Sigmoid colon (tissue), 7 donors: ENCODE data around the gene CCDC178. TPM values are rescaled to one million over a fixed set of nuclear protein-coding genes. Genes with fewer than 3 reads are reported as not detected.

Experiments used
- DNase-seq: peaks from one replicate; pipeline ENCODE4 v3.0.0-alpha.2; 2019
- H3K27ac ChIP-seq, 4 donors: fragments of 200-600 bp; sonication (generic); one replicate each; pipeline ENCODE4 v1.5.1; 2016 to 2019; ENCODE audit warnings: mild to moderate bottlenecking in 1 of 4
- H3K27me3 ChIP-seq, 3 donors: fragments of 200-600 bp; sonication (generic); one replicate each; pipeline ENCODE4 v1.5.1; 2019; ENCODE audit warnings: mild to moderate bottlenecking in 1 of 3
- H3K36me3 ChIP-seq, 4 donors: fragments of 200-600 bp; sonication (generic); one replicate each; pipeline ENCODE4 v1.5.1; 2016 to 2019
- H3K4me1 ChIP-seq, 4 donors: fragments of 200-600 bp; sonication (generic); one replicate each; pipeline ENCODE4 v1.5.1; 2017 to 2019
- H3K4me3 ChIP-seq, 4 donors: fragments of 200-600 bp; sonication (generic); one replicate each; pipeline ENCODE4 v1.5.1; 2017 to 2019; ENCODE audit warnings: mild to moderate bottlenecking in 2 of 4, moderate library complexity in 1 of 4
- H3K9me3 ChIP-seq, 4 donors: fragments of 200-600 bp in 3 of 4; sonication (generic) in 3 of 4; one replicate each; pipeline versions ENCODE4 v1.5.1 to v1.6.1; 2013 to 2019
- CTCF ChIP-seq, 4 experiments: fragments of 450-650 bp in 3 of 4; fragments of 200-600 bp in 1 of 4; IDR thresholded peaks; one replicate each; pipeline ENCODE4 v1.5.1; 2016 to 2019; ENCODE audit warnings: antibody characterized with exemption in 4 of 4, mild to moderate bottlenecking in 3 of 4, moderate library complexity in 2 of 4
- EP300 ChIP-seq, 4 donors: sonication (generic); formaldehyde crosslinking; IDR thresholded peaks; one replicate each; pipeline ENCODE4 v1.6.1; 2017; ENCODE audit warnings: antibody characterized with exemption in 4 of 4
- POLR2A ChIP-seq, 2 donors: fragments of 450-650 bp; IDR thresholded peaks; one replicate each; pipeline ENCODE4 v1.6.1; 2016; ENCODE audit warnings: antibody characterized with exemption in 2 of 2, mild to moderate bottlenecking in 2 of 2, moderate library complexity in 2 of 2
- POLR2AphosphoS5 ChIP-seq, 4 donors: sonication (generic); formaldehyde crosslinking; IDR thresholded peaks; one replicate each; pipeline ENCODE4 v1.6.1; 2017; ENCODE audit warnings: antibody characterized with exemption in 4 of 4
- WGBS, 2 donors: extraction: QIAGEN DNeasy Blood & Tissue Kit; methylation state at CpG; one replicate each; pipeline ENCODE4 v1.1.7; 2013; 5-methylcytosine and 5-hydroxymethylcytosine counted together
- intact Hi-C: fragments of 100-400 bp; cut with DNase I; formaldehyde crosslinking; loops from one replicate; pipeline ENCODE4 v1.15.1; 2023
- polyA plus RNA-seq, 3 donors: library from polyadenylated mRNA; stranded (reverse); fragments of 200-250 nt; gene quantifications; one replicate each; pipeline ENCODE4 v1.2.3, GENCODE V29; 2013
- total RNA-seq, 4 donors: library from RNA; depleted of rRNA; stranded (reverse); fragments of >200 nt; gene quantifications; one replicate each; pipeline ENCODE4 v1.1.0, GENCODE V29; 2016
- donor health status: healthy with polysubstance abuse.
- donor health status: Bipolar disorder and iron deficiency.
- donor health status: healthy.

The CCDC178 gene
- total and polyA plus RNA-seq, 7 donors: under 0.01 to 1.7 (median 0.66) TPM; not detected in 2

- H3K4me1 ChIP-seq: no peaks in the 10 kb centered on the region
- intact Hi-C loops: no loop called here
- no peak overlapping the region for H3K27ac ChIP-seq
- H3K9me3 ChIP-seq: no peaks in the 10 kb centered on the region
- DNase-seq: no peak
- H3K36me3 ChIP-seq: no peaks in the 10 kb centered on the region
- H3K4me3 ChIP-seq: no peak overlapping the region
- WGBS, 2 donors: 73 to 81% methylated on average over 2 of the region's 2 CpGs
- TF ChIP-seq POLR2A (IDR thresholded peaks at IDR 0.05) (no peak), POLR2AphosphoS5 (IDR thresholded peaks at IDR 0.05) (no peak), EP300 (IDR thresholded peaks at IDR 0.05) (no peak), CTCF (IDR thresholded peaks at IDR 0.05) (no peak)
- H3K27me3 ChIP-seq: no peaks in the 10 kb centered on the region
These were observed 228.2 kb downstream of the CCDC178 start for GRCh38 chr18:33212363-33212762.

GRCh38 chr18:33210575-33211189 lies 229.8 kb downstream of the CCDC178 start:
- 24 to 34% methylated on average over 6 of the region's 6 CpGs for WGBS, 2 donors
- TF ChIP-seq POLR2A (IDR thresholded peaks at IDR 0.05) (no peak), CTCF (IDR thresholded peaks at IDR 0.05) (no peak), POLR2AphosphoS5 (IDR thresholded peaks at IDR 0.05) (no peak), EP300 (IDR thresholded peaks at IDR 0.05) (no peak)
- intact Hi-C loops: no loop called here
- Histone ChIP-seq H3K4me1 (no peaks in the 10 kb centered on the region), H3K27me3 (no peaks in the 10 kb centered on the region), H3K36me3 (no peaks in the 10 kb centered on the region), H3K27ac (no peak overlapping the region), H3K9me3 (no peaks in the 10 kb centered on the region), H3K4me3 (no peak overlapping the region)
- no peak for DNase-seq

- Histone ChIP-seq H3K4me3 (no peak overlapping the region), H3K9me3 (no peaks in the 10 kb centered on the region), H3K36me3 (no peaks in the 10 kb centered on the region), H3K4me1 (no peaks in the 10 kb centered on the region), H3K27ac (no peak overlapping the region), H3K27me3 (no peaks in the 10 kb centered on the region)
- no peak for TF ChIP-seq POLR2AphosphoS5 (IDR thresholded peaks at IDR 0.05)
- WGBS, 2 donors: 76 to 93% methylated on average over 1 of the region's 1 CpG
- DNase-seq: no peak
- intact Hi-C loops: no loop called here
These were observed 234.7 kb downstream of the CCDC178 start for GRCh38 chr18:33205777-33206176.

- Histone ChIP-seq H3K27ac (no peak overlapping the region), H3K27me3 (no peaks in the 10 kb centered on the region), H3K4me3 (no peak overlapping the region), H3K4me1 (no peaks in the 10 kb centered on the region), H3K36me3 (no peaks in the 10 kb centered on the region), H3K9me3 (no peaks in the 10 kb centered on the region)
- intact Hi-C loops: no loop called here
- WGBS, 2 donors: 7 to 9% methylated on average over 8 of the region's 8 CpGs
- DNase-seq: no peak
- no peak for TF ChIP-seq CTCF (IDR thresholded peaks at IDR 0.05)
- no peak for TF ChIP-seq EP300 (IDR thresholded peaks at IDR 0.05)
- TF ChIP-seq POLR2A (IDR thresholded peaks at IDR 0.05): no peak
- TF ChIP-seq POLR2AphosphoS5 (IDR thresholded peaks at IDR 0.05): no peak
These were observed 239.0 kb downstream of the CCDC178 start for GRCh38 chr18:33201509-33201926.

GRCh38 chr18:33195795-33196194 lies 244.7 kb downstream of the CCDC178 start:
- no peak for TF ChIP-seq POLR2A (IDR thresholded peaks at IDR 0.05)
- no peak for TF ChIP-seq EP300 (IDR thresholded peaks at IDR 0.05)
- TF ChIP-seq POLR2AphosphoS5 (IDR thresholded peaks at IDR 0.05): no peak
- TF ChIP-seq CTCF (IDR thresholded peaks at IDR 0.05): no peak
- no peaks in the 10 kb centered on the region for H3K9me3 ChIP-seq
- intact Hi-C loops: no loop called here
- H3K27ac ChIP-seq: no peak overlapping the region
- DNase-seq: no peak
- H3K4me3 ChIP-seq: no peak overlapping the region
- no peaks in the 10 kb centered on the region for H3K27me3 ChIP-seq
- no peaks in the 10 kb centered on the region for H3K4me1 ChIP-seq
- WGBS, 2 donors: 62 to 81% methylated on average over 2 of the region's 2 CpGs
- no peaks in the 10 kb centered on the region for H3K36me3 ChIP-seq
